ENCODE data around the gene CFAP44.

DNA sequence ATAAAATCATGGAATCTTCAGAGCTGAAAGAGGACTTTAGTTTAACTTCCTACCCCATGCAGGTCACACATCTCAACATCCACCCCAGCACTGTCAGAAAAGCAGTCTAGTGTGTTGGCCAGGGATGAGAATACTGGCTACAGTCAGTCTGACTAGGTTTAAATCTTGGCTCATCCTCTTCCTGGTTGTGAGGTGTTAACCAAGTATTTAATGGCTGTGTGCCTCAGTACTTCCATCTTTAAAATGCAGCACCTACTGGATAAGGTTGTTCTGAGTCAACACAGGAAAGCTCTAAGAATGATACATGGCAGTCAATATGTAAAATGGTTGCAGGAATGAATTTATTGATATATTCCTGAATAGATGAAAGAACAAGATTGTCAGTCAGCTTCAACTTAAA, 3.1 kb downstream of the CFAP44 start:
- TF ChIP-seq, protein P1, sequence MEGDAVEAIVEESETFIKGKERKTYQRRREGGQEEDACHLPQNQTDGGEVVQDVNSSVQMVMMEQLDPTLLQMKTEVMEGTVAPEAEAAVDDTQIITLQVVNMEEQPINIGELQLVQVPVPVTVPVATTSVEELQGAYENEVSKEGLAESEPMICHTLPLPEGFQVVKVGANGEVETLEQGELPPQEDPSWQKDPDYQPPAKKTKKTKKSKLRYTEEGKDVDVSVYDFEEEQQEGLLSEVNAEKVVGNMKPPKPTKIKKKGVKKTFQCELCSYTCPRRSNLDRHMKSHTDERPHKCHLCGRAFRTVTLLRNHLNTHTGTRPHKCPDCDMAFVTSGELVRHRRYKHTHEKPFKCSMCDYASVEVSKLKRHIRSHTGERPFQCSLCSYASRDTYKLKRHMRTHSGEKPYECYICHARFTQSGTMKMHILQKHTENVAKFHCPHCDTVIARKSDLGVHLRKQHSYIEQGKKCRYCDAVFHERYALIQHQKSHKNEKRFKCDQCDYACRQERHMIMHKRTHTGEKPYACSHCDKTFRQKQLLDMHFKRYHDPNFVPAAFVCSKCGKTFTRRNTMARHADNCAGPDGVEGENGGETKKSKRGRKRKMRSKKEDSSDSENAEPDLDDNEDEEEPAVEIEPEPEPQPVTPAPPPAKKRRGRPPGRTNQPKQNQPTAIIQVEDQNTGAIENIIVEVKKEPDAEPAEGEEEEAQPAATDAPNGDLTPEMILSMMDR (IDR thresholded peaks at IDR 0.05), result no peak
- no peak for TF ChIP-seq POLR2A (IDR thresholded peaks at IDR 0.05)

Measured in right lobe of liver (tissue), 4 donors.